Measurements from ENCODE around the gene ITPR2.

- no peak for TF ChIP-seq CTCF (conservative IDR thresholded peaks at IDR 0.05)
- no peak for TF ChIP-seq EZH2 (IDR thresholded peaks at IDR 0.05; ENCODE audit: low read depth)
Measured at GRCh38 chr12:26754148-26754547, 78.8 kb downstream of the ITPR2 start.

Measured in PC-9 (cell line).